Measurements from ENCODE around the gene SNX13. TPM values are rescaled to one million over a fixed set of nuclear protein-coding genes. Genes with fewer than 3 reads are reported as not detected.

SNX13 gene
- total and polyA plus RNA-seq, 9 of the 15 experiments (the other 6 are each of a cell fraction or from before 2014, with no cell fraction given), result 5.6 to 33.2 (median 25.4) TPM

DNA sequence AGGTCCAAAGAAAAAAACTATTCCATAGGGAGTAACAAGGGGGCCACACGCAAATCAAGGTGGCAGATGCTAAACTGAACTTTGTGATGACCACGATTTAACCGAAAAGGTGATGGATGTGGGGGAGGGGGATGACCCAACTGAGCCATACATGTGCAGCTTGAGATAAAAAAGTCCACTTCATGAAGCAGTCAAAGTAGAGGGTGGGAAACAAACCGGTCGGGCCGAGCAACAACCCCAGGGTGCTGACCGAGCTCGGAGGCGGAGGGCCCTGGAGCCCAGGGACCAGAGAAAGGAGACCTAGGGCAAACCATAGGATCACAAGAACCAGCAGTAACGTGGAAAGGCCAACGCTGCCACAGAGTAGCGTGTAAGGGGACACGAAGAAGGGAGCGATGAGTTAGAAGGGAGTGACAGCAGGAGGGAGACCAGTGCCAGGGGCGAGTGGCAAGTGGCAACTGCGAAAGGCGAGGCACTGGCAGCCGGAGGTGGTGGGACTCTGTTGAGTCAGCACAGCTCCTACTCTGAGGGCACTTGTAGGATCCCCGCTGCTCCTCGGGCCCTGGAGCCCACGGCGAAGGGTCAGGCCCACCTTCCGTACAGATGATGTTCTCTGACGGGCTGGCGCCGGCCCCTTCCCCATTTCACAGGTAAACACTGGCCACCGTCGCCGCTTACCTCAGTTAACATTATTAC, 540 bp downstream of the SNX13 start (continued):
- TF ChIP-seq, protein P1, sequence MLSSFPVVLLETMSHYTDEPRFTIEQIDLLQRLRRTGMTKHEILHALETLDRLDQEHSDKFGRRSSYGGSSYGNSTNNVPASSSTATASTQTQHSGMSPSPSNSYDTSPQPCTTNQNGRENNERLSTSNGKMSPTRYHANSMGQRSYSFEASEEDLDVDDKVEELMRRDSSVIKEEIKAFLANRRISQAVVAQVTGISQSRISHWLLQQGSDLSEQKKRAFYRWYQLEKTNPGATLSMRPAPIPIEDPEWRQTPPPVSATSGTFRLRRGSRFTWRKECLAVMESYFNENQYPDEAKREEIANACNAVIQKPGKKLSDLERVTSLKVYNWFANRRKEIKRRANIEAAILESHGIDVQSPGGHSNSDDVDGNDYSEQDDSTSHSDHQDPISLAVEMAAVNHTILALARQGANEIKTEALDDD (IDR thresholded peaks at IDR 0.05), result peak; percentile 69; the same call in 1 of the 2 replicates
- TF ChIP-seq ZNF778 (CRISPR knock-in tag; IDR thresholded peaks at IDR 0.05) (no peak), ARNT (IDR thresholded peaks at IDR 0.05) (no peak), PML (IDR thresholded peaks at IDR 0.05; ENCODE audit: low read length) (peak; percentile 48; the same call in 1 of the 2 replicates), HDAC3 (IDR thresholded peaks at IDR 0.05; ENCODE audit: borderline replicate concordance, partially characterized antibody) (no peak), KDM4B (IDR thresholded peaks at IDR 0.05; ENCODE audit: borderline replicate concordance in 2 of 2, low read depth in 1 of 2) (no peak), KLF6 (CRISPR knock-in tag; IDR thresholded peaks at IDR 0.05; ENCODE audit: borderline replicate concordance) (no peak), STAT5A (IDR thresholded peaks at IDR 0.05; ENCODE audit: borderline replicate concordance, low read length) (peak; percentile 53; the same call in 1 of the 2 replicates), NCOA4 (IDR thresholded peaks at IDR 0.05; ENCODE audit: partially characterized antibody) (no peak), ZNF212 (CRISPR knock-in tag; IDR thresholded peaks at IDR 0.05) (no peak), PHF21A (IDR thresholded peaks at IDR 0.05; ENCODE audit: borderline replicate concordance, low read depth) (no peak), ZNF699 (CRISPR knock-in tag; IDR thresholded peaks at IDR 0.05; ENCODE audit: insufficient replicate concordance) (no peak), RBM17 (IDR thresholded peaks at IDR 0.05; ENCODE audit: borderline replicate concordance, low read depth, low read length) (no peak), HMG20B (CRISPR knock-in tag; IDR thresholded peaks at IDR 0.05) (no peak), TAF7 (tag; IDR thresholded peaks at IDR 0.05) (no peak), MEIS2 (IDR thresholded peaks at IDR 0.05; ENCODE audit: partially characterized antibody) (no peak), MCM2 (IDR thresholded peaks at IDR 0.05; ENCODE audit: low read depth) (no peak), EZH2 (IDR thresholded peaks at IDR 0.05; ENCODE audit: borderline replicate concordance, low read depth, low read length) (no peak)
- TF ChIP-seq, protein P2, sequence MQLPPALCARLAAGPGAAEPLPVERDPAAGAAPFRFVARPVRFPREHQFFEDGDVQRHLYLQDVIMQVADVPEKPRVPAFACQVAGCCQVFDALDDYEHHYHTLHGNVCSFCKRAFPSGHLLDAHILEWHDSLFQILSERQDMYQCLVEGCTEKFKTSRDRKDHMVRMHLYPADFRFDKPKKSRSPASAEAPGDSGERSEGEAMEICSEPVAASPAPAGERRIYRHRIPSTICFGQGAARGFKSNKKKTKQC (CRISPR knock-in tag; IDR thresholded peaks at IDR 0.05), result no peak
- TF ChIP-seq, protein P3, sequence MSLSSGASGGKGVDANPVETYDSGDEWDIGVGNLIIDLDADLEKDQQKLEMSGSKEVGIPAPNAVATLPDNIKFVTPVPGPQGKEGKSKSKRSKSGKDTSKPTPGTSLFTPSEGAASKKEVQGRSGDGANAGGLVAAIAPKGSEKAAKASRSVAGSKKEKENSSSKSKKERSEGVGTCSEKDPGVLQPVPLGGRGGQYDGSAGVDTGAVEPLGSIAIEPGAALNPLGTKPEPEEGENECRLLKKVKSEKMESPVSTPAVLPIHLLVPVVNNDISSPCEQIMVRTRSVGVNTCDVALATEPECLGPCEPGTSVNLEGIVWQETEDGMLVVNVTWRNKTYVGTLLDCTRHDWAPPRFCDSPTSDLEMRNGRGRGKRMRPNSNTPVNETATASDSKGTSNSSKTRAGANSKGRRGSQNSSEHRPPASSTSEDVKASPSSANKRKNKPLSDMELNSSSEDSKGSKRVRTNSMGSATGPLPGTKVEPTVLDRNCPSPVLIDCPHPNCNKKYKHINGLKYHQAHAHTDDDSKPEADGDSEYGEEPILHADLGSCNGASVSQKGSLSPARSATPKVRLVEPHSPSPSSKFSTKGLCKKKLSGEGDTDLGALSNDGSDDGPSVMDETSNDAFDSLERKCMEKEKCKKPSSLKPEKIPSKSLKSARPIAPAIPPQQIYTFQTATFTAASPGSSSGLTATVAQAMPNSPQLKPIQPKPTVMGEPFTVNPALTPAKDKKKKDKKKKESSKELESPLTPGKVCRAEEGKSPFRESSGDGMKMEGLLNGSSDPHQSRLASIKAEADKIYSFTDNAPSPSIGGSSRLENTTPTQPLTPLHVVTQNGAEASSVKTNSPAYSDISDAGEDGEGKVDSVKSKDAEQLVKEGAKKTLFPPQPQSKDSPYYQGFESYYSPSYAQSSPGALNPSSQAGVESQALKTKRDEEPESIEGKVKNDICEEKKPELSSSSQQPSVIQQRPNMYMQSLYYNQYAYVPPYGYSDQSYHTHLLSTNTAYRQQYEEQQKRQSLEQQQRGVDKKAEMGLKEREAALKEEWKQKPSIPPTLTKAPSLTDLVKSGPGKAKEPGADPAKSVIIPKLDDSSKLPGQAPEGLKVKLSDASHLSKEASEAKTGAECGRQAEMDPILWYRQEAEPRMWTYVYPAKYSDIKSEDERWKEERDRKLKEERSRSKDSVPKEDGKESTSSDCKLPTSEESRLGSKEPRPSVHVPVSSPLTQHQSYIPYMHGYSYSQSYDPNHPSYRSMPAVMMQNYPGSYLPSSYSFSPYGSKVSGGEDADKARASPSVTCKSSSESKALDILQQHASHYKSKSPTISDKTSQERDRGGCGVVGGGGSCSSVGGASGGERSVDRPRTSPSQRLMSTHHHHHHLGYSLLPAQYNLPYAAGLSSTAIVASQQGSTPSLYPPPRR (CRISPR knock-in tag; IDR thresholded peaks at IDR 0.05; ENCODE audit: borderline replicate concordance), result no peak

Measured in K562 (cell line).